GM10266 (cell line): ENCODE results near the gene IP6K3.

Source experiments
- DNase-seq: peaks from one replicate; pipeline ENCODE4 v3.0.0; 2012; ENCODE audit errors: extremely low spot score
- TF ChIP-seq, protein P1 (sequence below): IDR thresholded peaks from 2 replicates; pipeline ENCODE4 v1.5.1; 2012; ENCODE audit warnings: mild to moderate bottlenecking, low read depth; ENCODE audit not compliant: control insufficient read depth, insufficient read depth; ENCODE audit errors: missing control alignments

IP6K3 gene

DNA sequence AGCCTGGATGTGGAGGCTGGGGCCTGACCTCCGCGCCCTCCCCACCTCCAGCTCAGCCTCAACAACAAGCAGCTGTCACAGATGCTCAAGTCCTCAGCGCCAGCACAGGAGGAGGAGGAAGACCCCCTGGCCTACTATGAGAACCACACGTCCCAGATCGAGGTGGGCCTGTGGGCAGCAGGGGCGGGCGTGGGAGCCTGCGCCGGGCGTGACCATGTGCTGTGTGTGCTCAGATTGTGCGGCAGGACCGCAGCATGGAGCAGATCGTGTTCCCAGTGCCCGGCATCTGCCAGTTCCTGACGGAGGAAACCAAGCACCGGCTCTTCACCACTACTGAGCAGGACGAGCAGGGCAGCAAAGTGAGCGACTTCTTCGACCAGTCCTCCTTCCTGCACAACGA is 58.7 kb downstream of the IP6K3 start:
- TF ChIP-seq, protein P1, sequence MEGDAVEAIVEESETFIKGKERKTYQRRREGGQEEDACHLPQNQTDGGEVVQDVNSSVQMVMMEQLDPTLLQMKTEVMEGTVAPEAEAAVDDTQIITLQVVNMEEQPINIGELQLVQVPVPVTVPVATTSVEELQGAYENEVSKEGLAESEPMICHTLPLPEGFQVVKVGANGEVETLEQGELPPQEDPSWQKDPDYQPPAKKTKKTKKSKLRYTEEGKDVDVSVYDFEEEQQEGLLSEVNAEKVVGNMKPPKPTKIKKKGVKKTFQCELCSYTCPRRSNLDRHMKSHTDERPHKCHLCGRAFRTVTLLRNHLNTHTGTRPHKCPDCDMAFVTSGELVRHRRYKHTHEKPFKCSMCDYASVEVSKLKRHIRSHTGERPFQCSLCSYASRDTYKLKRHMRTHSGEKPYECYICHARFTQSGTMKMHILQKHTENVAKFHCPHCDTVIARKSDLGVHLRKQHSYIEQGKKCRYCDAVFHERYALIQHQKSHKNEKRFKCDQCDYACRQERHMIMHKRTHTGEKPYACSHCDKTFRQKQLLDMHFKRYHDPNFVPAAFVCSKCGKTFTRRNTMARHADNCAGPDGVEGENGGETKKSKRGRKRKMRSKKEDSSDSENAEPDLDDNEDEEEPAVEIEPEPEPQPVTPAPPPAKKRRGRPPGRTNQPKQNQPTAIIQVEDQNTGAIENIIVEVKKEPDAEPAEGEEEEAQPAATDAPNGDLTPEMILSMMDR: no peak
- DNase-seq: no peak

GRCh38 chr6:33686981-33687975 is 59.4 kb downstream of the IP6K3 start:
- TF ChIP-seq, protein P1: no peak
- DNase-seq: no peak

DNA sequence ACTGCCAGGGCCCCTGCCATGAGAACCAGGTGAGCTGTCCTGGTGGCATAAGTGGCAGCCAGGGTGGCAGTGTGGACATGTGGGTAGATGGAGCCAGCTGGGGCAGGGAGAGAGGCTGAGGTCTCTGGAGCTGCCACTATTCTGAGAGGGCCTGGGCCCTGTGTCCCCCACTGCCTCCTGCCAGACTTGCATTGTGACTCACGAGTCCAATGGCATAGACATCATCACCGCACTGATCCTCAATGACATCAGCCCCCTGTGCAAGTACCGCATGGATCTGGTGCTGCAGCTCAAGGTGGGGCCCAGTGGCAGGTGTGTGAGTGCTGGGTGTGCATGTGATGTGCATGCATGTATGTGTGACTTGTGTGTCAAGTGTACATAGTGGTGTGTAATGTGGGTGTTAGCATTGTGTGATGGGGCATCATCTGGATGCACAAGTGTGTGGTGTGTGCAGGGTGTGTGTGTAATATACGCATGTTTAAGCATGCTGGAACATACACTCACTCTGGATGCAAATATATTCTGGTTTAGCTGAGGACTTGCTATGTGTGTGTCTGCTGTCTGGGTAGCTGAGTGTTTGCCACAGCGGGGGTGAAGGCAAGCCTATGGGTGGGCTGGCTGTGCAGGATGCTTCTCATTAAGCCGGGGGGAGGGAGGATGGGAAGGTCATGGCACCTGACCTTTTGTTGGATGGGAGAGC is 60.3 kb downstream of the IP6K3 start:
- TF ChIP-seq, protein P1: no peak
- DNase-seq: no peak

GRCh38 chr6:33685411-33686224 is 61.1 kb downstream of the IP6K3 start:
- TF ChIP-seq, protein P1: no peak
- no peak for DNase-seq

DNA sequence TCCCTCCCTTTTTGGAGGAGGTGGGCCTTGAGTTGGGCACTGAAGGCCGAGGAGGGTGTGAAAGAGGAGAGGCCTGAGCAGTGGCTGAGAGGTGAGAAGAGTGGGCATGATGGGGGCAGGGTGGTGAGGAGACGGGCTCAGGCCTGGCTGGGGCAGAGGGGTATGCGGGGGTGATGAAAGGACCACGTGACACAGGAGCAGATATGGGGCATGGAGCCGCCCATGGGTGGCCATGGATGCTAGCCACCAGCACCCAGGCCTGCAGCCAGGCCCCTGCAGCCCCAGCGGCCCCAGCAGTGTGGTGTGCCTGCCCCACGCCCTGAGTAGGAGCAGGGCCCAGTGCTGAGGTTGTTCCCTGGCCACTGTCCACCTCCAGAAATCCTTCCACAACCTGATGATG is 61.7 kb downstream of the IP6K3 start:
- no peak for DNase-seq
- TF ChIP-seq, protein P1: no peak

DNA sequence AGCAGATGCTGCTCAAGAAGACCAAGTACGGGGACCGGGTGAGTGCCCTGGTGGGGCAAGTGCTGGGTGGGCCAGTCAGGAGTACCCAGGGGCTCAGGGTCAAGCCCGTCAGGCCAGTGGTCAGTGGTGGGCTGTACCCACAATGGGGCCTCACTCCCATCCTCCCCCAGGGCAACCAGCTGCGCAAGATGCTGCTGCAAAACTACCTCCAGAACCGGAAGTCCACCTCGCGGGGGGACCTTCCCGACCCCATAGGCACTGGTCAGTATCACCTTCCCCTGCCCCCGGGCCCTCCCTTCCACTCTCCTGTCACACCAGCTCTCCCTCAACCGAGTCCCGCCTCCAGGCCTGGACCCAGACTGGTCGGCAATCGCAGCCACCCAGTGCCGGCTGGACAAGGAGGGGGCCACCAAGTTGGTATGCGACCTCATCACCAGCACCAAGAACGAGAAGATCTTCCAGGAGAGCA is 62.2 kb downstream of the IP6K3 start:
- TF ChIP-seq, protein P1: no peak
- DNase-seq: no peak
